DOHH2 (cell line): Measurements from ENCODE around the gene LHX3.

ENCODE experiments used
- CTCF ChIP-seq: fragments of 200-600 bp; sonication (generic); IDR thresholded peaks from one replicate; pipeline ENCODE4 v1.5.1; 2014; ENCODE audit warnings: antibody characterized with exemption, mild to moderate bottlenecking, low read depth, low read length; ENCODE audit not compliant: poor library complexity, severe bottlenecking
- EZH2phosphoT487 ChIP-seq: fragments of 200-600 bp; sonication (generic); IDR thresholded peaks from 2 replicates; pipeline ENCODE4 v1.6.1; 2017; ENCODE audit warnings: borderline replicate concordance, mild to moderate bottlenecking, antibody characterized with exemption, low read length, moderate library complexity, mixed read lengths

- TF ChIP-seq CTCF (no peak), EZH2phosphoT487 (no peak)
Measured at GRCh38 chr9:136171009-136171800, 33.7 kb downstream of the LHX3 start.
